SU-DHL-6 (cell line): ENCODE results near the gene MIX23.
A peak's percentile ranks its signal among the peaks of the same experiment; 100 is the strongest.

Experiments used
- H2AFZ ChIP-seq: fragments of 200-600 bp; sonication (generic); 2 replicates; pipeline ENCODE4 v1.6.1; 2014; ENCODE audit warnings: low read depth, mild to moderate bottlenecking, moderate library complexity, mixed read lengths, antibody characterized with exemption, low read length; ENCODE audit not compliant: severe bottlenecking
- H3F3A ChIP-seq: fragments of 200-600 bp; shearing (Covaris generic); 2 replicates; pipeline ENCODE4 v1.6.0; 2016; ENCODE audit warnings: antibody characterized with exemption, mild to moderate bottlenecking; ENCODE audit not compliant: insufficient read depth
- H3K27ac ChIP-seq: fragments of 200-600 bp; sonication (generic); 2 replicates; pipeline ENCODE4 v1.5.1; 2016; ENCODE audit warnings: low read depth, mild to moderate bottlenecking, low read length, moderate library complexity, mixed read lengths
- H3K27me3 ChIP-seq: fragments of 200-600 bp; sonication (generic), shearing (Covaris generic); 2 replicates; pipeline ENCODE4 v1.6.0; 2014; ENCODE audit warnings: mild to moderate bottlenecking, low read length
- H3K36me3 ChIP-seq: fragments of 200-600 bp; sonication (generic); 2 replicates; pipeline ENCODE4 v1.6.1; 2014; ENCODE audit warnings: mild to moderate bottlenecking, low read length, mixed read lengths
- H3K4me2 ChIP-seq: fragments of 300-600, 200-600 bp; shearing (Covaris generic), sonication (generic); 2 replicates; pipeline ENCODE4 v1.6.0; 2014; ENCODE audit warnings: low read length, low read depth, mild to moderate bottlenecking; ENCODE audit not compliant: poor library complexity, severe bottlenecking
- H3K4me3 ChIP-seq: fragments of 200-600 bp; sonication (generic); 2 replicates; pipeline ENCODE4 v1.5.1; 2014; ENCODE audit warnings: antibody characterized with exemption, low read length, mild to moderate bottlenecking, mixed read lengths; ENCODE audit not compliant: insufficient read depth, poor library complexity, severe bottlenecking
- H3K79me2 ChIP-seq: fragments of 200-600 bp; sonication (generic); 2 replicates; pipeline ENCODE4 v1.6.1; 2014; ENCODE audit warnings: mild to moderate bottlenecking, low read length, moderate library complexity; ENCODE audit not compliant: insufficient read depth
- H3K9ac ChIP-seq: fragments of 200-600 bp; sonication (generic); 2 replicates; pipeline ENCODE4 v1.7.0; 2014; ENCODE audit warnings: mild to moderate bottlenecking, low read length
- H3K9me2 ChIP-seq: fragments of 200-600 bp; sonication (generic); replicated peaks from 2 replicates; pipeline ENCODE4 v1.6.1; 2014; ENCODE audit warnings: low read length; ENCODE audit not compliant: insufficient read depth
- H3K9me3 ChIP-seq: fragments of 200-600 bp; sonication (generic); 2 replicates; pipeline ENCODE4 v1.6.1; 2014; ENCODE audit warnings: low read length, mixed read lengths; ENCODE audit not compliant: insufficient read depth
- H4K20me1 ChIP-seq: fragments of 200-600 bp; sonication (generic); 2 replicates; pipeline ENCODE4 v1.6.1; 2014; ENCODE audit warnings: low read depth, mild to moderate bottlenecking, antibody characterized with exemption, low read length, moderate library complexity, mixed read lengths
- CTCF ChIP-seq: fragments of 200-600 bp; sonication (generic); IDR thresholded peaks from one replicate; pipeline ENCODE4 v1.5.1; 2017; ENCODE audit warnings: antibody characterized with exemption, mild to moderate bottlenecking, low read length, moderate library complexity; ENCODE audit not compliant: insufficient read depth, poor library complexity, severe bottlenecking
- EZH2phosphoT487 ChIP-seq: fragments of 200-600 bp; sonication (generic), shearing (Covaris generic); conservative IDR thresholded peaks from 2 replicates; pipeline ENCODE4 v1.6.1; 2018; ENCODE audit warnings: mild to moderate bottlenecking, antibody characterized with exemption, low read length, moderate library complexity, mixed read lengths

MIX23 gene

GRCh38 chr3:122395582-122395981, 12.6 kb upstream of the MIX23 start:
- H3K9ac ChIP-seq: no peak overlapping the region
- no peak overlapping the region for H3K4me2 ChIP-seq
- H3K9me3 ChIP-seq: no peaks in the 10 kb centered on the region
- H2AFZ ChIP-seq: no peak overlapping the region
- H3K27ac ChIP-seq: no peak overlapping the region
- 0 out of 2 replicates have a peak, but pooled peaks cover 4% of the 10 kb centered on the region for H4K20me1 ChIP-seq
- peaks cover 11% of the 10 kb centered on the region for H3F3A ChIP-seq
- H3K27me3 ChIP-seq: no peaks in the 10 kb centered on the region
- H3K9me2 ChIP-seq: no peaks in the 10 kb centered on the region
- no peak overlapping the region for H3K4me3 ChIP-seq
- H3K36me3 ChIP-seq: no peaks in the 10 kb centered on the region
- no peak for TF ChIP-seq CTCF
- no peak for TF ChIP-seq EZH2phosphoT487
- peaks cover 4% of the 10 kb centered on the region; the same call in 1 of the 2 replicates for H3K79me2 ChIP-seq

GRCh38 chr3:122394173-122394572, 11.1 kb upstream of the MIX23 start:
- Histone ChIP-seq H3K9me3 (no peaks in the 10 kb centered on the region), H4K20me1 (0 out of 2 replicates have a peak, but pooled peaks cover 4% of the 10 kb centered on the region), H2AFZ (no peak overlapping the region), H3F3A (peaks cover 11% of the 10 kb centered on the region), H3K36me3 (no peaks in the 10 kb centered on the region), H3K4me3 (no peak overlapping the region), H3K9ac (no peak overlapping the region), H3K27me3 (no peaks in the 10 kb centered on the region), H3K27ac (no peak overlapping the region), H3K9me2 (no peaks in the 10 kb centered on the region), H3K79me2 (peaks cover 15% of the 10 kb centered on the region; the same call in 1 of the 2 replicates), H3K4me2 (no peak overlapping the region)
- TF ChIP-seq EZH2phosphoT487: no peak
- TF ChIP-seq CTCF: no peak

DNA sequence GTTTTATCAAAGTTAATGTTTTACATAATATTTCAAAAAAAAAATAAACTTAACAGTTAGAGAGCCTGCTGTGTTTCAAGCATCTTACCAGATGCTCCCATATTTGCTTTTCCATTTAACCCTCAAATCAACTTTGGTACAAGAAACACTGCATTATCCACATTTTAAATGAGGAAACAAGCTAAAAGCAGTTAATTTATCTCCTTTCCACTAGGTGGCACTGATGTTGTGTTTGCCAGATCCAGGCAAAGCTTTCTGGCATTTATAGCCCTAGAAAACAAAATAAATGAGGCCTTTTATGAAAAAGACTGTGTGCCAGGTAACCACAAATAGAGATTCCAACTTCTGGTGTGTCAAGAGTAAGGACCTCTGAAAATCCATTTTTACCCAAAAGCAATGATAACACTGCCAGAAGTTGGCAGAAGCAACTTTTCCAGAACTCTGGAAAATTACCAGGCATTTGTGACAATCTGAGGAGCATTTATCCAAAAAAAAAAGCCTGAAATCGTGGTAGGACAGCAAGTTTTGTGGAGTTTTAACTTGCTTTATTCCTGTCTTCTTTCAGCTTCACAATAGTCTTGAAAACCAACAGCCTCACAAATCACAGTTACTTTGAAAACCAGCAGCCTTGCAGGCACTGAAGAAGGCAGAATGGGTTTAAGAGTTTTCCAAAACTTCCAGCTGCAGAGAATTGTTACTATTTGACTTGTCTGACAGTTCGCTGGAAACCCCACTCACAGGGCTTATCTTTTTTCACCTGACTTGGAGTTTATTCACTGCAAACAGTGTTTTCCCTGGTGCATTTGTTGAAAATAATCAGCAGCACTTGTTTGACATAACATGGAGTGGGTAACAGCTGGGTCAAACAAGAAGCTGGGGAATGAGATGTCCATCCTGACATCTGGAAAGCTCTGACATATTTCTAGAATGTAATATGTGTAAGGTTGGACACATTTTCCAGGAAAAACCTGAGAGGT, 10.1 kb upstream of the MIX23 start:
- no peak overlapping the region for H3K27ac ChIP-seq
- peaks cover 11% of the 10 kb centered on the region for H3F3A ChIP-seq
- H3K9me2 ChIP-seq: no peaks in the 10 kb centered on the region
- H3K4me3 ChIP-seq: no peak overlapping the region
- H3K9me3 ChIP-seq: no peaks in the 10 kb centered on the region
- H3K27me3 ChIP-seq: no peaks in the 10 kb centered on the region
- peaks cover 15% of the 10 kb centered on the region; the same call in 1 of the 2 replicates for H3K79me2 ChIP-seq
- no peak overlapping the region for H3K9ac ChIP-seq
- H2AFZ ChIP-seq: no peak overlapping the region
- H3K36me3 ChIP-seq: no peaks in the 10 kb centered on the region
- H3K4me2 ChIP-seq: no peak overlapping the region
- H4K20me1 ChIP-seq: 0 out of 2 replicates have a peak, but pooled peaks cover 4% of the 10 kb centered on the region
- TF ChIP-seq CTCF (peak; percentile 61), EZH2phosphoT487 (no peak)
